SW480 (cell line): ENCODE data around the gene MACROH2A2.
"Not testable (repeated sequence)": the region's sequence is repeated elsewhere in the genome, so short reads cannot be mapped to it uniquely, and the experiment has no call there.

Experiments used
- DNase-seq: peaks from one replicate; pipeline ENCODE4 v3.0.0-alpha.2; 2016; ENCODE audit warnings: low spot score

The MACROH2A2 gene

DNA sequence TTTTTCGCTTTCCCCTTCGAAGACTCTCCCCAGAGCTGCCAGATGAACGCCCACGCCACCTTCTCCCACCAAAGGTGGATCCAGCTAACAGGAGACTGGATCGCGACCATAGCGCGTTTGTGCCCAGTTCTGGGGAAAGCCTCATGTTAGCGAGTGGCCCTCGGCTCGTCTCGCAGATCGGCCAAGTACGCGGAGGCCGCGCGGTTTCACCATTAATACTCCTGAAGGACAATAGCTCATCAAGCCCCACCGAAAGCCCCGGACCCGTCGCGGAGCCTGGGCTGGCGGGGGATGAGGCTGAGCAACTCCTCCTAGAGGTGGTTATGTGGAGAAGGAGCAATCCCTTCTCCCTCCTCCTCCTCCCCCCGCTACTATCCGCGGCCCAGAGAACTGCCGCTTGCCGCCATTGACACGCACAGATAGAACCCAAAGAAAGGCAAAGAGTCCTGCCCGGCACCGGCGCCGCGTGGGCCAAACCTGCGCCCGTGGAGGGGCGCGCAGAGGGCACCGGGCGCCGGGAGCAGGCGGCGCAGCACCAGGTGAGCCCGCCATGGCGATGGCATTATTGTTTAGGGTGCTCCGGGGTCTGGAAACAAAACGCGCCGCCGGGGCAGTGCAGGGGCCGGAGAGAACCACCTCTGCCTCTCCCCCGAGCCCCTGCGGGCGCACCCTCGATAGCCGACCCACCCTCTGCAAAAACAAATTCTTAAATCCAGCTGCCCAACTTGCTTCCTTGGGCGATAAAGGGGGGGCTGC, at the start of gene MACROH2A2:
Gene MACROH2A2, plus strand, starts transcription at position 385 of the 756 bp plus-strand sequence. CDS start 22,813 bp downstream, outside the sequence.
- DNase-seq: peak; percentile 83

DNA sequence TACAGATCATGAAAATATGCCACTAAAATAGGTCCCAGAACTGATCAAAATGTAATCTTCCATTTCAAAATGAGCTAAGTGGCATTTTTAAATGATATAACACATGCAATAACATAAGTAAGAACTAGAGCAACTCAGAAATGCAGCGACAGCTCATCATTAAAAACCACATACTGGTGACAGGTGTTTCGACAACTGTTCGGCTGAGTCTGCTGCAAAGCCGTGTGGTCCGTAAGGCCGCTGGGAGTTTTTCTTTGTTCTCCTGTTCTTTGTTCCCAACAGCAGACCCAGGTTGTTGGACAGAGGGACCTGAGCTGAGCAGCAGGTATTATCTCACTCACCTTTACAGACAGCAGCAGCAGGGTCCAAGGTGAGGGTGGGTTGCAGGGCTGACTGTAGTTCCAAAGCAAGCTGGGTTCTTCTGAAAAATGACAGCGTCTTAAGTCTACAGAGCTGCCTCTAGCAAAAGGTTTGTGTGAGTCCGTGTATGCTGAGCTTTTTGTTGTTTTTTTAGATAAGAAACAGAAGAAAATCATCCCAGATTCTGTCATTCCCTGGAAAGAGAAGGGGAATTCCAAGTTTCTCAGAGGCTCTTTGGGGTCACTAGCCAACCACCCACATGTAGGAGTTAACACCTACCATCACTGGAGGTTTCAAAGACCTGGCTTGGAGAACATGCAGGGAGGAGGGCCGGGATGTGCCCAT, 45.4 kb upstream of the MACROH2A2 start:
- DNase-seq: peak; percentile 31

DNA sequence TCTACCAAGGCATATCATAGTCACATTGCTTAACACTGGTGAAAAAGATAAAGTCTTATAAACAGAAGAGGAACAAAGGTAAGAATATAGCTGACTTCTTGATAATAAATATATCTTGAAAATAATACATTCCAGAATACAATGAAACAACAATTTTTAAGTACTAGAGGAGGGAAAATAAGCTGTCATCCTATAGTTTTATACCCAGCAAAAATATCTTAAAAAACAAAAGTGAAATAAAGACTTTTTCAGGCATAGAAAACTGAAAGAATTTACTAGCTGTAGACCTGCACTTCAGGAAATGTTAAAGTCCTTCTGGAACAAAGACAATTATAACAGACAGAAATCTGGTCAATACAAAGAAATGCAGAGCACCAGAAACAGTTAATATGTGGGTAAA, 21.4 kb upstream of the MACROH2A2 start:
- no peak for DNase-seq

DNA sequence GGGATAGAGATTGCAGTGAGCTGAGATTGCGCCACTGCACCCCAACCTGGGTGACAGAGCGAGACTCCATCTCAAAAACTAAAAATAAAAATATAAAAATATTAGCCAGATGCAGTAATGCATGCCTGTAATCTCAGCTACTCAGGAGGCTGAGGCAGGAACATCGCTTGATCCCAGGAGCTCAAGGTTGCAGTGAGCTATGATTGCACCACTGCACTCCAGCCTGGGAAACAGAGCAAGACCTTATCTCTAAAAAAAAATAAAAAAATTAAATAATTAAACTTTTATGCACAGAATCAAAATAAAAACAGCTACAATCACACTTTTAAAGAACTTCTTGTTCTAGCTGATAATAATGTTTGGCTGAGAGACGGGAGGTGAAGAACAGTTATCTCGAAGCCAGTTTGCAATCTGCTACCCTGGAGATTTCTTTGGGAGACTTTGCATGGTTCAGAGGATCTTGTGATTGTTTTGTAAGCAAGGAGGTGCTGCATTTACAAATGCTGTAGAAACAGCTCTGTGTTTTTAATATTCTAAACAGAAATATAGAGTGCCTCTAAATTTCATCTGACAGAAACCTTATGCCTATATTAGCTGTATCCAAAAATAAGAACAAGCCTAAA, 19.9 kb upstream of the MACROH2A2 start:
- no peak for DNase-seq

DNA sequence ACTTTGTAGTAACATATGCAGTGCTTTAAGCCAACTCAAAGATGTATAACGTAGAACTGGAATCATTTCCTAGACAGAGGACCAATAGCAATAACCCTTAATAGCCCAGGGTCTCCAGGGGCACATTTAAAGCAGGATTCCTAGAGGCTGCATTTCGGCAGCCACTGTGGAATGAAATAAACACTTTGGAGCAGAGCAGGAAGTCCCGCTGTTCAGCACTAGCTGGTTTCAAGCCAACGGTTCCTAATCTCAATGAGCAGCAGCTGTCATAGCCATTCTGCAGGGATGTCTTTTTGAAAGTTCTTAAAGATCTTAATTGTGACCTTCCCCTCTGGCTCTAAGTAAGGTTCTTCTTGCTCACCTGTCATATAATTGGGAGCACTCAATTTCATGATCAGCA, 18.4 kb upstream of the MACROH2A2 start:
- DNase-seq: no peak

DNA sequence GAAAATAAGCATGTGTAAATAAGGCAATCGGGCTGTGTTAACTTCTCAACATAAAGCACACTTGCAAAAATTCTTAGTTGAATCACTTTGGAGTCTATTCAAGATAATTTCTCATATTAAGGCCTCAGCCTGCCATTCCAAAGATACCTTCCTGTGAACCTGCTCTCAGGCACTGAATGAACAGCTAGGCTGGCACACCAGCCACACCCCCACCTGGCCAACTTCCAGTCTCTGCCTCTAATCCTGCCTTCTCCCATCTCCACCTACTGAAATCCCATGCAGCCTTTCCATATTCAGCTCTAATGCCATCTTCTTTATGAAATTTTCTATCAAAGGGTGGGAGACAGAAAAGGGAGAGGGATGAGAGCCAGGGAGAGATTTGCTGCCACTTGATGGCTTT, 17.1 kb upstream of the MACROH2A2 start:
- no peak for DNase-seq

DNA sequence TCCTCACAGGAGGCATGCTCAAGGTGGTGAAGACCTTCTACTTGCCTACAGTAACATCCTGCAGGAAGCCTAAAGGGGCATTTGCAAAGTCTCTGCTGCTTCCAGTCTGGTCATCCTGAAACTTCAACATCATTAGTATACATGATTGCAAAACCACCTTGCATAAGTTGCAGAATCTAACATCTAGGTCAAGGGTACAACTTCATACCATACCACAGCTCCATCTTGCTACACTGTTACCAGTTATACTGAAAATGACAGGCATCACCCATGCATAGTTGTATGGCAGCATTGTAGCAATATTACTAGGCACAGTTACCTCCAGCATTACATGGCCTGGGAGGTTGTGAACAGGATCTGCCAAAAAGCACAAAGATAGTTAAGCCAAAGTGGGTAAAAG, 13.7 kb upstream of the MACROH2A2 start:
- DNase-seq: no peak

DNA sequence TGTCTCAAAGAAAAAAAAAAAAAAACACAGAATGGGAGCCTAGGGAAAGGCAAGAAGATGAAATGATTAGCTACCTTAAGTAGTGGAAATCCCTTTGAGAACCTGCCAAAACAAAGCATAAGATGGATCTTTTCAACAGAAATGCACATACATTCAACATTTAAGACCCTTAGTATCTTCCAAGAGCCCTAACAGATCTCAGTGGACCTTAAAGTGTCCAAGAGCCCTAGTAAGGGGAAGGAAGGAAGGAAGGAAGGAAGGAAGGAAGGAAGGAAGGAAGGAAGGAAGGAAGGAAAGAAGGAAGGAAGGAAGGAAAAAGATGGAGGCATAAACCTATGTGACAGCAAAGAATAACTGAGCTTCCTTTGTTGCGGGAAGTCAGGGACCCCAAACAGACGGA, 11.6 kb upstream of the MACROH2A2 start:
- no peak for DNase-seq

DNA sequence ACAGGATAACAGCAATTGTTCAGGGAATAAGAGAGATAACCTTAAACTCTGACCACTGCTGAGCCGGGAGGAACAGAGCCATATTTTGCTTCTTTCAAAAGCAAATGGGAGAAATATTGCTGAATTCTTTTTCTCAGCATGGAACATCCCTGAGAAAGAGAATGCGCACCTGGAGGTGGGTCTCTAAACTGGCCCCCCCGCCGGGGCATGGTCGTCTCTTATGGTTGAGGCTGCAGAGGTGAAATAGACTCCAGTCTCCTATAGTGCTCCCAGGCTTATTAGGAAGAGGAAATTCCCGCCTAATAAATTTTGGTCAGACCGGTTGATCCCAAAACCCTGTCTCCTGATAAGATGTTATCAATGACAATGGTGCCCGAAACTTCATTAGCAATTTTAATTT, 10.9 kb upstream of the MACROH2A2 start:
- not testable (repeated sequence) for DNase-seq

DNA sequence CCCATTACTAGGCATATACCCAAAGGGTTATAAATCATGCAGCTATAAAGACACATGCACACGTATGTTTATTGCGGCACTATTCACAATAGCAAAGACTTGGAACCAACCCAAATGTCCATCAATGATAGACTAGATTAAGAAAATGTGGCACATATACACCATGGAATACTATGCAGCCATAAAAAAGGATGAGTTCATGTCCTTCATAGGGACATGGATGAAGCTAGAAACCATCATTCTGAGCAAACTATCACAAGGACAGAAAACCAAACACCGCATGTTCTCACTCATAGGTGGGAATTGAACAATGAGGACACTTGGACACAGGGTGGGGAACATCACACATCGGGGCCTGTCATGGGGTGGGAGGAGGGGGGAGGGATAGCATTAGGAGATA, 5.6 kb upstream of the MACROH2A2 start:
- DNase-seq: not testable (repeated sequence)

DNA sequence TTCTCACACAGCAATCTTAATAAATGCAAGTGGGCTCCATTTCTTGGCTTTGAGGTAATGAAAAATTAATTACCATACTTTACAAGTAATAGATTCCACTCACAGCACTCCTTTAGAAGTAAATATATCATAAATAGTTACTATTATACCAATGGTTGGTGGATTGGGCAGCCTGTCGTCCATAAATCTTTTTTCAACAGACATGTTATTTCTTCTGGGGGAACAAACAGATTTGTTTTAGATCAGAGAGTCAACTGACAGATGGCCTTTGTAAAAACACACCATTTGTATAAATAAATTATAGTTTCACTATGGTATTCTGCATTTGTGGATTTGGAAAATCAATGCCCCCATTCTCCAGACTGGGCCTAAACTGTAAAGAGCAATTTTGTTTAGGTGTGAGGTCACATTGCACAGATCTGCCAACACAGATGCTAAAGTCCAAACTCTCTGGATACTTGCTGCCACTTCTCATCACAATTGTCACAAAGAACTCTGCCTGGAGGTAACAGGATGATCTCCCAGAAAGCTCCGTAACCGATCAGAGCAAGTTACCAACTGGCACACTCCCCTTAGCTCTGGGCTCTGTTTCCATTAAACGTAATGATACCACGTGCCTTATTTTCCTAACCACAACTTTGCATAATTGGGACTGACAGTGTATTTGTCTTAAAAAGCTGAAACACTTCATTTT, 4.5 kb upstream of the MACROH2A2 start:
- DNase-seq: no peak

DNA sequence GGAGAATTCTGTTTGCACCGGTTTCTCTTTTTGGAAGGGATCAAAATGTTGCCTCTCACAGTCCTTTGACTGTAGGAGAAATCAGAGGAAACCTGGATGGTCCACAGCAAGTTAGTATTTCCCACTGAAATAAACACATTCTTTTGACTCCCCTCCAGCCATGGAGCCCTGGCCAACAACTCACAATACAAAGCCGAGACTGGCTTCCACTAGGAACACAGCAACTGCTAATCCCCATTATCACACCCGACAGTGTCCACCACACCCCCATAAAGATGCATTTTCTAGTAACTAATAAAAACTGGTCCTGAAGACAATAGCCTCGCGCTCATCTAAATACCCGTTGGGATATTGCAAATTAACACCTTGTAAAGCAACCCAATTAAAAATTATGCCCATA, 798 bp upstream of the MACROH2A2 start:
- DNase-seq: no peak

DNA sequence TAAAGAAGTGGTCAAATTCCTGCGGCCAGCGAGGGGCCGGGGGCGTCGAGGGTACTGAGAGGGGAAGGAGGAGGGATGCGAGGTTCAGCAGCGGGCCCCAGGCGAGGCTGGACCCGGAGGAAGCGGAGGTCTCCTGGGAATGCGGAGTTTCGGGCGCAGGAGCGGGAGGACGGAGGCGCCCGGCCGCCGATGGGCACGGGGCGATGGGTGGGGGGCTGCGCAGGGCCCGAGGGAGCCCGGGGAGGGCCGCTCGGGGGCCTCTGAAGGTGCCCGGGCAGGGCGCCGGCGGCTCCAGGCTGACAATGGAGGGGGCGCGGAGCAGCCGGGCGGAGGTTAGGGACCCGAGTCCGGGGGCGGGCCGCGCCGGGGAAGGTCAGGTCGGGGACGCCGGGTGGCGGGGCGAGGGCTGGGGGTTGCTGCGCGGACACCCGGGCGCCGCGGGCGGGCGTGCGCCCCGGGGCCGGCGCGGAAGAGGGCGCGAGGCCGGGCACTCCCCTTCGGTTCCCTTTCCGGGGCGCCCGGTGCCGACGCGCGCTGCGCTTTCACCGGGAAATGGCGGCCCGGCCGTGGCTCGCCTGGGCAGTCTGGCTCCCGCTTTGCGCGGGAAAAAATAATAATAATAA, 683 bp downstream of the MACROH2A2 start:
- peak; percentile 3 for DNase-seq

DNA sequence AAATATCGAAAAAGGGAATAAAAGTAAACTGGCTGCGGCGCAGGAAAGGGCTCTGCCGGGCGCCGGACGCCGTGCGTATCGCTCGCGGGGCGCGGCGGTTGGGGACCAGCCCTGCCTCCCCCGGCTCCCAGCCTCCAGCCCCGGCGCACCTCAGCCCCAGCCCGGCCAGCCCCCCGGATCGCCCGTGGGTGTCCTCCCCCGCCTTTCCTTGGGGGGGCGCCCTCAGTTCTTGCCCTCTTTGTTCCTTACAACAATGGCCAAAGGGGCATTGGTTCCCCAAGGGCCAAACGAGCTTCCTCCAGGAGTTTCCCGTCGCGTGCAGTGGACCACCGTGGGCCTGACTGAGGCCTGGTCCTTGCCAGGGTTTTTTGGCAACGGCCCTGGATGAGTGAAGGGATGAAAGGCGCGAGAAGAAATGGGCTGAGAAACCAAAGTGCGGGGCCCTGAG, 1.2 kb downstream of the MACROH2A2 start:
- DNase-seq: peak; percentile 46

DNA sequence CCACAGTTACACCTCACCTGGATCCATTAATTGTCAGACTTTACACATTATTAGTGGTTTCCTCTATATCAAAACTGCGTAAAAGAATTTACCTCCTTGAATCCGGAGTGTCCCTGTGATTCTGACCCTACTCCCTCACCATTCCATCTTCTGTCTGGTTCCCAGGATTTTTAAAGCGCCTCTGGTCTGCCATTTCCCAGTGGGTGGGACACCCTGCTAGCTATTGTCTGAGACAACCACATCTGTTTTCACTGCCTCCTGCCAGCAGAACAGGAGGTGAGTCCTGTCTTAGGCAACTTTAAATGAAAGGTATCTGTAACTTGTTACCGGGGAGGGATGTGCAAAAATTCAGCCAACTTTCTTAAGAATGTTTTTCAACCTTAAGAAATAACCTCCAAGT, 2.3 kb downstream of the MACROH2A2 start:
- no peak for DNase-seq

DNA sequence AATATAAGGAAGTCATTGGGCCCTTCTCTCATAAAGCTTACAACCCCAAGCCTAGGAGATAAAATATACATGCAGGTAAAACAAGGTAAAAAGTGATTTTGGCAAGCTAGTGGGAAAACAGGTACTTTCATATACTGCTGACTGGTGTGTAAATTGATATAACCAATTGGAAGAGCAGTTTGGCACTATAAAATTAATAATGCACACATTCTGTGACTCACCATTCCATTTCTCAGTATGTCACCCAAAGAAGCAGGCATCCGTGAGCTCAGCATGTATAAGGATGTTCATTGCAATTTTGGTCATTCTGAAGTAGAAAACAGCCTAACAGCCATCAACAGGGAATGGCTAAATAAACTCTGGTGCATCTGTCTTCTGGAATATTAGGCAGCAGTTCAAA, 2.9 kb downstream of the MACROH2A2 start:
- no peak for DNase-seq

DNA sequence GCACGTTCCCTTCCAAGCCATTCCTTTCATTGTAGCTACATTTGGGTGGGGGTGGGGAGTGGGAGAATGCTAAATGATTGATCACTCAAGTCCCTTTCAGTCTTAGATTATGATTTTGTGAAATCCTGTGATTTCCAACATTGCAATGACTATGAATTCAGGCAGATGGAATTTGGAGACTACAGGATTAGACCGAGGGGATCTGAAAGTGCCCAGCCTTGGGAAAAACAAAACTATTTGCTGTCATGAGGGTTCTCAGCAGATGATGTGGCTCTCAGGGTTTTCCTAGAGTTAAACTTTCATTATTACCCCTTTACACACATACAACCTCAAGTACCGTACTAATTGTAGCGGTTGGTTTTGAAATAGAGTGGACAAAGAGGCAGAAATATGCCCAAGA, 4.7 kb downstream of the MACROH2A2 start:
- no peak for DNase-seq

DNA sequence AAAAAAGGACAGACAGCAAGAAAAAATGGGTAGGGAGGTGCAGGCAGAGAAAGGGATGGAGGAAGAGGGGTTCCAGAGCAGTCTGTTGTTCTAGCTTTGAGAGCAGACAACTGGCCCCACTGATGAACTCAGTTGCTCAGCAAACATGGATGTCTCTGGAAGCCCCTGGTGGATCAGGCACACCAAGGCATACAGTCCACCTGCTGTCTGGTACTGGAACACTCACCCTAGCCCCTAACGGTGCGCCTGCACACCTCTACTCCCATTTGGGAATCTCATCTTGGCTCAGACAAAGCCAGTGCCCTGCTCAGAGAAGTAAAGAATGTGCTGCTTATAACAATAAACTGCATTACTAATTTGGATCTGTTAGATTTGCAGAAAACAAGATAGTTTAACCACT, 7.7 kb downstream of the MACROH2A2 start:
- no peak for DNase-seq

DNA sequence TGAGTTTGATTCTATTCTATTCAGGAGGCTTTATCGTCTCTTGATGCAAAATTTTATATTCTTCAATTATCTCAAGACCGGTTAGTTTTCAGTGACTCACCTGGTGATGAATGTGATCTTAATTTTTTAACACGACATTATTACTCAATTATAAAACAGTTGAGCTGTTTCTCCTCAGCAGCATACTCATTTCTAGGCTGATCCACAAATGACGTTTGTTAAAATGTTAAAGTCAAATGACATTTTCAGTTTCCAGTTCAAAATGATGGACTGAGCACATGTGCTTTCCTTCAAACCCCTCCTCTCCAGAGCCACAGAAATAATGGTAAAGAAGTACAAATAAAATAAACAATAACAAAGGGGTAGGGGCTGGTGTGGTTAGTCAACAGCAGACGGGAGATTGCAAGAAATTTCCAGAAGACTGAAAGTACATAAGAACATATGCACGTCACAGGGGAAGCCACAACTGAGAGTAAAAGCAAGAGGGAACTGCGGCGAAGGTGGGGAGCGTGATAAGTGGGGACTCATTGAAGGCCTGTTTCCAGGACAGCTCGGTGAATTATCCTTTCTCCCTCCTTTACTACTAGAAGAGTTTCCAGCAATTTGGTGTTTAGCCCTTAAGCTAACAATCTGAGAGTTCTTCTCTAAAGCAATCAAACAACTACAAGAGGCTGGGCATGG, 10.9 kb downstream of the MACROH2A2 start:
- DNase-seq: no peak

DNA sequence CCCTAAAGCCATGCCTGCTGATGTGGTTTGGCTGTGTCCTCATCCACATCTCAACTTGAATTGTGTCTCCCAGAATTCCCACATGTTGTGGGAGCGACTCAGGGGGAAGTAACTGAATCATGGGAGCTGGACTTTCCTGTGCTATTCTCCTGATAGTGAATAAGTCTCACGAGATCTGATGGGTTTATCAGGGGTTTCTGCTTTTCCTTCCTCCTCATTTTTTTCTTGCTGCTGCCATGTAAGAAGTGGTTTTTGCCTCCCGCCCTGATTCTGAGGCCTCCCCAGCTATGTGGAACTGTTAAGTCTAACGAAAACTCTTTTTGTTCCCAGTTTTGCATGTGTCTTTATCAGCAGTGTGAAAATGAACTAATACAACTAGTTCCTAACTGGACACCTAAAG, 11.8 kb downstream of the MACROH2A2 start:
- DNase-seq: no peak

DNA sequence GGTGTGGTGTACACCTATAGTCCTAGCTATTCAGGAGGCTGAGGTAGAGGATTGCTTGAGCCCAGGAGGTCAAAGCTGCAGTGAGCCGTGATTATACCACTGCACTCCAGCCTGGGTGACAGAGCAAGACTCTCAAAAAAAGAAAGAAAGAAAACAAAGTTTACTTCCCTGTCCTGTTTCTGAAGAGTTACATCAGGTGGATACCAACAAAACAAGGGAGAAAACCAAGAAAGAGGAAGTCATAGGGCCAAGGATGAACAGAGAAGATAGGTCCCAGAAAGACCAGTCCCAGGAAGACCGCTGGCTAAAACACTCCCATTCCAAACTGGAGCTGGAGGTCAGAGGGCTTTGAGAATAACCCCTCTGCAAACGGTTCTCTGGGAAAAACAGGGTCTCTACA, 13.5 kb downstream of the MACROH2A2 start:
- DNase-seq: no peak
